NCI-H1417 (cell line): ENCODE measurements around the gene IGFBP6.

Experiments
- DNase-seq, 3 experiments: peaks; one replicate each; lab custom pipeline; 2025; lab: John Stamatoyannopoulos, UW

The IGFBP6 gene

DNA sequence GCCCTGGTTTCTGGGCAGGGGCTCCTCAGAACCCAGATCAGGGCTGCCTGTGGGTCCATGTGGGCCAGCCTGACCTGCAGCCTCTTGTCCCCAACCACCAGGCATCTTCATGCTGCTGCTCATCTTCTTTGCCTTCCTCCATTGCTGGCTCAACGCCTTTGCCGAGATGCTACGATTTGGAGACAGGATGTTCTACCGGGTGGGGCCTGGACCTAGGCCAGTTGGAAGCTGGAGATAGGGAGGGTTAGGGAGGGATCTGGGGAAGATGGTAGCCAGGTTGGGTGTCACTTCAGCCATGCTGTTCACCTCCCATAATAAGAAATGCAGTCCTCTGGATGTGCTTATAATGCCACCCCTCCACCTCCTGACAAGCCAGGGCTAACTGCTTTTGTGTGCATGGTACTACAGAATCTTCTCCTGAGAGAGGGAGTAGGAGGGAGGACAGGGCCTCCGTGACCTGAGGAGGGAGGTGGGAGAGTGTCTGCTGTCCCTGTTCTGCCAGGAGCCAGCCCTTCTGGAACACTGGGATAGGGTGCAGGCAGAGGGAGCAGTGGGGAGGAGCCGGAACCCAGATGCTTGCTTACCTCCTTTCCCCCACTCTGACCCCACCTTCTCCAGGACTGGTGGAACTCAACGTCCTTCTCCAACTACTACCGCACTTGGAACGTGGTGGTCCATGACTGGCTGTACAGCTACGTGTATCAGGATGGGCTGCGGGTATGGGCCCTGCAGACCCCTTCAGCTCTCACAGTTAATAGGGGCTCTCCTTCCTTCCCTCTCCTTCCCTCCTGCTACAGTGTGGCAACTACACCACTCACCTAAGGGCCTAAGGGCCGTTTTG is 23.4 kb downstream of the IGFBP6 start:
- DNase-seq: no peak

DNA sequence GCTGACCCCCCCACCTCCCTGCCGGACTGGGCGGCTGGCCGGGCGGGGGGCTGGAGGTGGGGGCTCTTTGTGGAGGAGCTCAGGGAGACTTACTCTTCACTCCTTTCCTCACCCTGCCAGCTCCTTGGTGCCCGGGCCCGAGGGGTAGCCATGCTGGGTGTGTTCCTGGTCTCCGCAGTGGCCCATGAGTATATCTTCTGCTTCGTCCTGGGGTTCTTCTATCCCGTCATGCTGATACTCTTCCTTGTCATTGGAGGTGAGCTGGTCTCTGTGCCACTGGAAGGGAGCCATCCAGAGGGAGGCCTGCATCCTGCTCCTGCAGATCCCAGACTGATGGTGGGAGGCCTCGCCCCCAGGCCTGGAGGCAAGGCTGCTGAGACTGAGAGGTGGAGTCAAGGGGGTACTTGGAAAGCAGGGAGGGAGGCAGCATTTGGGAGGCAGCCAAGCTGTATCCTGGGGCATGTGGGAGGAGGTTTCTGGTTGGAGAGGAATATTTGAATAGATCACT is 25.5 kb downstream of the IGFBP6 start:
- no peak for DNase-seq

DNA sequence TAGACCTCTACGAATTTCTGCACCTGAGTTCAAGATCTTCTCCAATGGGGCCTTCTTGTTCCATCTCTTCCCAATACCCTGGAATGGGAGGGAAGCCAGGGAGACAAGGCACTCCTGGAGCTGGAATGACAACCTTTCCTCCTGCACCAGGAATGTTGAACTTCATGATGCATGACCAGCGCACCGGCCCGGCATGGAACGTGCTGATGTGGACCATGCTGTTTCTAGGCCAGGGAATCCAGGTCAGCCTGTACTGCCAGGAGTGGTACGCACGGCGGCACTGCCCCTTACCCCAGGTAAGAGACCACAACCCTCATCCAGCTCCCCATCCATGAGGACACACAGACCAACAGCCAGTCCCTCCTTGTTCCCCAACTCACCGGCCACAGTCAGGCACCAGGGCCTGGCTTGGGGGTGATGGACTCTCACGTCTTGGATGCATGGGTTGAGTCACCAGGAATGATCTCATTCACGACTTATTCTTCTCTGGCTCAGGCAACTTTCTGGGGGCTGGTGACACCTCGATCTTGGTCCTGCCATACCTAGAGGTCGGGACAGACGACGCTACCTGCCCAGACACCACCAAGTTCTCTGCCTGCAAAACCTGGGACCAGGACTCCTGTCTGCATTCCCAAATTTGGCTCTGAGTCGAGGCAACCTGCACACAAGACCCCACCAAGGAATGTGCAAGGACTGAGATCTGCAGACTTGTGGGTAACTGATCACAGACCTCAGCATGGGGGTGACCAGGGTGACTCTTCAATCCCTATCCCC is 26.3 kb downstream of the IGFBP6 start:
- DNase-seq: no peak

DNA sequence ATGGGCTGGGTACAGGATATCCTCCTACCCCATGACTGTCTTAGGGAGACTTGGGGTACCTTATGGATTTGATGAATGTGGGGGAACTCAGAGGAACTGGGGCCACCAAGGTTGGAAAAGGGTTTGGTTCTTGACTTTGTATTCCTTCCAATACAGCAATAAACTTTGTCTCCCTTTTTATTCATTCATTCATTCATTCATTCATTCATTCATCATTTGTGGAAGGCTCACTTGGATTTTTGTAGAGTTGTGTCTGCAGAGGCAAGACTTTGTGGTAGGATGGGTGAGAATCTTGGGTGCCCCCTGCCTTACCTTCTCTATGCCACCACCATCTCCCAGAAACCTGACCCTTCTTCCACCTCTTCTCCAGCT is 26.9 kb downstream of the IGFBP6 start:
- DNase-seq: no peak

DNA sequence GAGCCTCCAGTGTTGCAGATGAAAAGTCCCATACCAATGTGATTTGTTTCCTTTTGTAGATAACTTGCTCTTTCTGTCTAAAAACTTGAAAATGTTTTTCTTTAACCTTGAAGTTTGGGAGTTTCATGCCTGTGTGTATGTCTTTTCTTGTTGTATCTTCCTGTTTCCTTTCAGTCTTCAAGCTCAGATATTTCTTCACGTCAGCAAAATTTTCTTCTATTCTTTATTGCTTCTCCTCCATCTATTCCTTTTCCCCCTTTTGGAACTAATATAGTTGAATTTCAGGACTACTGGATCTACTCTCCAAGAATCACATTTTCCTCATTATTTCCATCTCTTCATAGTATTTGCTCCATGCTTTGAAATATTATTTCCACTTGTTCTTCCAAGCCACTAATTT is 29.7 kb downstream of the IGFBP6 start:
- DNase-seq: no peak

DNA sequence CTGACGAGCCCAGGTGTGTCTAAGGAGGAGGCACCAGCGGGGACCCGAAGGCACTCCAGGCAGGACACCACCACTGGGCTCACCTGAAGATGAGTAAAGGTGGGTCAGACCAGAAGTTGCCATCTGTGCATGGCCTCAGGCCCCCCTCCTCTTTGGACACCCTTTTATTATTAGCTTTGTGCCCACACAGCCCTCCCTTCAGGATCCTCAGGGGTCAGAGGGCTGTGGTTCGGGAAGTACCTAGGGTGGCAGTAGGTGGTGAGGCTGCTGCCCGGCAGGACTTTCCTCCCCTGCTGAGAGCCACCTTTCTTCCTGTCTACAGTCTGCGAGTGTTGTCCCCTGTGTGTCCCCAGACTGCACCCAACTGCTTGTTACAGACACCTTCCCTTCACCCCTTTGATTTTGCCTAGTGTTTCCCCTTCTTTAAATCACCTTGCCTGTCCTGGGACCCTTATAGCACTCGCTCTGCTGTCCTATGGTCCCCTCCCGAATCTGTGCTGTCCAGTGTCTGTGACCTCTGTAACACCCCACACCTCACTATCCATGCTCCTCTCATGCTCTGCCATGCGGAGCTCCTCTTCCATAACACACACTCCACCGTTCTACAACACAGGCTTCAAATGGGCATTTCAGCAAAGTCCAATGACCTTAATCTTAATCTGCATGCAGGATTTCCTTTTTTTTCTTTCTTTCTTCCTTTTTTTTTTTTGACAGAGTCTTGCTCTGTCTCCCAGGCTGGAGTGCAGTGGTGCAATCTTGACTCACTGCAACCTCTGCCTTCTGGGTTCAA is 31.5 kb downstream of the IGFBP6 start:
- no peak for DNase-seq

DNA sequence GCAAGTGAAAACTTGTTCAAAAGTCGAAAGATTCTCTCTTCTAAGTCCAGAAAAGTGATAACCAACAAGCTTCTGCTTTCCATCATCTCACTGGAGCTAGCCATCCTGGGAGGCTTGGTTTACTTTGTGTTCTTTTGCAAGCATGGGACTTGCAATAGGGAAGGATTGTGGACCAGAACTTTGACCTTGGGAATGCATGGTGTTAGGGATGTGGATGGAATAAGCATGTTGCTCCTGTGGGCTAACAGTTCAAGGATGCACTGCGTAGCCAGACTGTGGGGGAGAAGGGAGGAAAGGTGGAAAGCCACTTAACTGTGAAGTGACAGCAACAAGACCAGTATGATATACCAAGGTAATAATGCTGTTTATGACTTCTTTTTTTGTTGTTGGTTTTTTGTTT is 34.4 kb downstream of the IGFBP6 start:
- DNase-seq: no peak

DNA sequence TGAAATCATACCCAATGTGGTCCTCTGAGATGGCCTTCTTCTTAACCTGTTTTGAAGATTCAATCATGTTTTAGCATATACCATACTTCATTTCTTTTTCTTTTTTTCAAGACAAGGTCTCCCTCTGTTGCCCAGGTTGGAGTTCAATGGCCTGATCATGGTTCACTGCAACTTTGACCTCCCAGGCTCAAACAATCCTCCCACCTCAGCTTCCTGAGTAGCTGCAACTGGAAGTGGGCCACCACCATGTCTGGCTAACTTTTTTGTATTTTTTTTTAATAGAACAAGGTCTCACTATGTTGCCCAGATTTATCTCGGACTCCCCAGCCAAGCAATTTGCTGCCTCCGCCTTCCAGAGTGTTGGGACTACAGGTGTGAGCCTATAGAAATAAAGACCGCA is 36.3 kb downstream of the IGFBP6 start:
- no peak for DNase-seq

DNA sequence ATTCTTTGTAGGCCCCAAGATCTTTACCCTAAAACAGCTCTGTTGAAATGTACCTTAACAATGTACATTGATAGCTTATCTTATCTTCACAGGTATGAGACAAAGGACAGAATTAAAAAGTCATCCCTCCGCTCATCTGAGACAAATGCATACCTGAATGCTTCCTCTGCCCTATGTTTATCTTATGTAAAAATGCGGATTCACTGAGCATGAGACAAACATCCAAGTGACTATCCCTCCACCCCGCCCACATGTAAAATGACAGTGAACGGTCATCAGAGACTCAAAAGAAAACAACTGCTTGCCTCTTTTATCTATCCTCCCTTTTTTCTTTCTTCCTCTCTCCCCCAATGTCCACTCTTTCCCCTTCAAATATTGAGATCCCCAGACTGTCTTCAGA is 45.9 kb downstream of the IGFBP6 start:
- no peak for DNase-seq

DNA sequence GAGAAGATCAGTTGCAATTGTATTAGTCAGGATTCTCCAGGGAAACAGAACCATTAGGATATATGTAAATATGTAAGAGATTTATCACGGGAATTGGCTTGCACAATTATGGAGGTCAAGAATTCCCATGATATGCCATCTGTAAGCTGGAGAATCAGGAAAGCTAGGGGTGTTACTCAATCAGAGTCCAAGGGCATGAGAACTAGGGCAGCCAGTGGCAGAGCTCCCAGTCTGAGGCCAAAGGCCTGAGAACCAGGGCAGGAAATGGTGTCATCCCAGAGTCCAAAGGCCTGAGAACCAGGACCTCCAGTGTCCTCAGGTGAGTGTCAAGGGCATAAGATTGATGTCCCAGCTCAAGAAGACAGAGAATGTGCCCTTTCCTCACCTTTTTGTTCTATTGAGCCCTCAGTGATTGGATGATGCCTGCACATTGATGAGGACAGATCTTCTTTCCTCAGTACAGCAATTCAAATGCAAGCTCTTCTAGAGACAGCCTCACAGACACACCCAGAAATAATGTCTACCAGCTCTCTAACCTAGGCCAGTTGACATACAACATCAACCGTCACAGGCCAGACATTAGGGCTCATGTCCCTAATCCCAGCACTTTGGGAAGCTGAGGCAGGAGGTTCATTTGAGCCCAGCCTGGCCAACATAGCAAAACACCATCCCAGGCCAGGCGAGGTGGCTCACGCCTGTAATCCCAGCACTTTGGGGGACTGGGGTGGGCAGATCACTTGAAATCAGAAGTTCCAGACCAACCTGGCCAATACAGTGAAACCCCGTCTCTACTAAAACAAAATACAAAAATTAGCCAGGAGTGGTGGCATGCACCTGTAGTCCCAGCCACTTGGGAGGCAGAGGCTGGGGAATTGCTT is 48.2 kb downstream of the IGFBP6 start:
- no peak for DNase-seq

DNA sequence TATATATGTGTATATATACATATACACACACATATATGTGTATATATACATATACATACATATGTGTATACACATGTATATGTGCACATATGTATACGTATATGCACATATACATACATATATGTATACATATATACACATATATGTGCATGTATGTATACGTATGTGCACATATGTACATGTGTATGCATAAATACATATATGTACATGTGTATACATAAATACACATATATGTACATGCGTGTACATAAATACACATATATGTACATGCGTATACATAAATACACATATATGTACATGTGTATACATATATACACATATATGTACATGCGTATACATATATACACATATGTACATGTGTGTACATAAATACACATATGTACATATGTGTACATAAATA is 49.7 kb downstream of the IGFBP6 start:
- no peak for DNase-seq

DNA sequence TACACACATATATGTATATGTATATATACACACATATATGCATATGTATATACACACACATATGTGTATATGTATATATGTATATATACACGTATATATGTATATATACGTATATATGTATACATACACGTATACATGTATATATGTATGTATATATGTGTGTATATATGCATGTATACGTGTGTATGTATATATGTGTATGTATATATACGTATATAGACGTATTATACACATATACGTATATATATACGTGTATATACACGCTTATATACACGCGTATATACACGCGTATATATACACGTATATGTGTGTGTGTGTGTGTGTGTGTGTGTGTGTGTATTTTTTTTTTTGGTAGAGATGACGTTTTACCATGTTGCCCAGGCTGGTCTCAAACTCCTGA is 50.2 kb downstream of the IGFBP6 start:
- no peak for DNase-seq

DNA sequence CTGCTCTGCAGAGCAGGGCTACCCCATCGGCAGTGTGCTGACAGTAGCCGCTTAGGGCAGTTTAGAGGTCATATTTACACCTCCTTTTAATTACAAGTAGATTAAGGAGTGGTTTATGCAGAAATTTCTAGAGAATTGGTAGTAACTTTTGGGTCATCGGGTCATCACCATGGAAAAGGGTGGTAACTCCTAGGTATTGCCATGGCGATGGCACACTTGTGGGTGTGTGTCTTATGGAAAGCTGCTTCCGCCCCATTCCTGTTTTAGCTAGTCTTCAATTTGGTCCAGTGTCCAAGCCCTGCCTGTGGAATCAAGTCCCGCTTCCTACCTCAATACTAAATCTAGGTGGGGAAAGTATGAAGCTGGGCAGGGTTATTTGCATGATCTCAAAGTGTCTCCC is 53.6 kb downstream of the IGFBP6 start:
- no peak for DNase-seq
